Esophagus squamous epithelium (tissue), 4 donors: ENCODE measurements around the gene BEST2.

Experiments
- CTCF ChIP-seq, 6 experiments: fragments of 450-650 bp in 4 of 6; fragments of 200-600 bp in 2 of 6; sonication (generic) in 2 of 6; IDR thresholded peaks; one replicate each; pipeline ENCODE4 v1.5.1; 2016 to 2019; ENCODE audit warnings: antibody characterized with exemption in 6 of 6, mild to moderate bottlenecking in 4 of 6, moderate library complexity in 4 of 6
- POLR2A ChIP-seq, 4 donors: fragments of 450-650 bp; IDR thresholded peaks; one replicate each; pipeline ENCODE4 v1.6.1; 2017; ENCODE audit warnings: antibody characterized with exemption in 4 of 4, mild to moderate bottlenecking in 4 of 4, moderate library complexity in 3 of 4

GRCh38 chr19:12752056-12752781 is 628 bp downstream of the BEST2 start:
- TF ChIP-seq CTCF (IDR thresholded peaks at IDR 0.05) (no peak), POLR2A (IDR thresholded peaks at IDR 0.05) (no peak)
